Activated CD4-positive, alpha-beta T cell treated with anti-CD3 and anti-CD28 coated beads, Interleukin-2, amount 50 U/mL, for 1 hour (primary cell): ENCODE measurements around the gene P2RY8.
"Not testable (repeated sequence)": the region's sequence is repeated elsewhere in the genome, so short reads cannot be mapped to it uniquely, and the experiment has no call there.

Source experiments
- DNase-seq: peaks from one replicate; pipeline ENCODE4 v3.0.0-alpha.2; 2020

P2RY8 gene

DNA sequence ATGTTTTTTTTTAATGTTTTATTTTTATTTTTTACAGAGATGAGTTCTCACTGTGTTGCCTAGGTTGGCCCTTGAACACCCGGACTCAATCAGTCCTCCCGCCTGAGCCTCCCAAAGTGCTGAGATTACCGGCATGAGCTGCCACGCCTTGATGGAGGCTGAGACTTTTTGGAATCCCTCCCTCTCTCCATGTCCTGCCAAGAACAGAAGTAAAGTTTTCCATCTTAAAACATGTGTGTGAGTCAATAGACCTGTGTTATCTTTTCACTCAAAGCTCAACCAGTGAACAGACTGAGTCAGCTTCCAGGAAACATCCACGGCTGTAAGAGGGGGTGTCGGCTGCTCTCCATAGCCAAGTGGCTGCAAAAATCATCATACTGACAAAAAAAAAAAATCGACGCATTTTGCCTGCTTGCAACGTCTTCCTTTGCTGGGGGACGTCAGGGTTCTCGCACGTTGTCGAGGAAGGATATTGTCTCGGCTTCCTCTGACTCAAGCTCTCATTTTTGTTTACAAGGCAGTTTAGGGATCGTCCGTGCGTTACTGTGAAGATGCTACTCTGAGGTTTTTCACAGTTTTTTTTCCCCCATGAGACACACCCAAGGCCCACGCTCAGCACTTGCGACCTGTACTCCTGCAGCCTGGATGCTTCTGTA, 74.3 kb downstream of the P2RY8 start:
- peak; percentile 68 for DNase-seq

DNA sequence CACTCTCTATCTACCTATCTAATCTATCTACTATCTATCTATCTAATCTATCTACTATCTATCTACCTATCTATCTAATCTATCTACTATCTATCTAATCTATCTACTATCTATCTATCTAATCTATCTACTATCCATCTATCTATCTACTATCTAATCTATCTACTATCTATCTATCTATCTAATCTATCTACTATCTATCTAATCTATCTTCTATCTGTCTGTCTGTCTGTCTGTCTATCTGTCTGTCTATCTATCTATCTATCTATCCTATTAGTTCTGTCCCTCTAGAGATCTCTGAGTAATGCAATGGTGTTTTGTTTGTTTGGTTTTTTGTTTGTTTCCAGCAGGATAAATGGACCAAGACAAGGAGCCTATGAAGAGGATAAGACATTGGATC, 74.9 kb downstream of the P2RY8 start:
- no peak for DNase-seq

- DNase-seq: no peak
These were observed 81.1 kb downstream of the P2RY8 start for GRCh38 chrX:1455948-1456280.

- peak; percentile 94 for DNase-seq
These were observed 82.8 kb downstream of the P2RY8 start for GRCh38 chrX:1453951-1454785.

GRCh38 chrX:1453395-1453783, 83.6 kb downstream of the P2RY8 start:
- peak; percentile 67 for DNase-seq

- peak; percentile 100 for DNase-seq
These were observed 84.2 kb downstream of the P2RY8 start, which contains the start of gene ASMTL for GRCh38 chrX:1452516-1453394. Gene ASMTL, minus strand, starts transcription at chrX:1452909. Its CDS starts 69 bp downstream, at chrX:1452840.

GRCh38 chrX:1451661-1452515, 85.1 kb downstream of the P2RY8 start:
- no peak for DNase-seq

GRCh38 chrX:1451251-1451660, 85.7 kb downstream of the P2RY8 start:
- no peak for DNase-seq

- DNase-seq: no peak
These were observed 86.4 kb downstream of the P2RY8 start for GRCh38 chrX:1450361-1451161.

- DNase-seq: no peak
These were observed 87.2 kb downstream of the P2RY8 start for GRCh38 chrX:1449823-1450149.

GRCh38 chrX:1449036-1449822, 87.8 kb downstream of the P2RY8 start:
- DNase-seq: no peak

- not testable (repeated sequence) for DNase-seq
These were observed 88.4 kb downstream of the P2RY8 start for GRCh38 chrX:1448573-1449001.

GRCh38 chrX:1447969-1448572, 88.9 kb downstream of the P2RY8 start:
- not testable (repeated sequence) for DNase-seq

GRCh38 chrX:1446984-1447968, 89.7 kb downstream of the P2RY8 start:
- DNase-seq: not testable (repeated sequence)

DNA sequence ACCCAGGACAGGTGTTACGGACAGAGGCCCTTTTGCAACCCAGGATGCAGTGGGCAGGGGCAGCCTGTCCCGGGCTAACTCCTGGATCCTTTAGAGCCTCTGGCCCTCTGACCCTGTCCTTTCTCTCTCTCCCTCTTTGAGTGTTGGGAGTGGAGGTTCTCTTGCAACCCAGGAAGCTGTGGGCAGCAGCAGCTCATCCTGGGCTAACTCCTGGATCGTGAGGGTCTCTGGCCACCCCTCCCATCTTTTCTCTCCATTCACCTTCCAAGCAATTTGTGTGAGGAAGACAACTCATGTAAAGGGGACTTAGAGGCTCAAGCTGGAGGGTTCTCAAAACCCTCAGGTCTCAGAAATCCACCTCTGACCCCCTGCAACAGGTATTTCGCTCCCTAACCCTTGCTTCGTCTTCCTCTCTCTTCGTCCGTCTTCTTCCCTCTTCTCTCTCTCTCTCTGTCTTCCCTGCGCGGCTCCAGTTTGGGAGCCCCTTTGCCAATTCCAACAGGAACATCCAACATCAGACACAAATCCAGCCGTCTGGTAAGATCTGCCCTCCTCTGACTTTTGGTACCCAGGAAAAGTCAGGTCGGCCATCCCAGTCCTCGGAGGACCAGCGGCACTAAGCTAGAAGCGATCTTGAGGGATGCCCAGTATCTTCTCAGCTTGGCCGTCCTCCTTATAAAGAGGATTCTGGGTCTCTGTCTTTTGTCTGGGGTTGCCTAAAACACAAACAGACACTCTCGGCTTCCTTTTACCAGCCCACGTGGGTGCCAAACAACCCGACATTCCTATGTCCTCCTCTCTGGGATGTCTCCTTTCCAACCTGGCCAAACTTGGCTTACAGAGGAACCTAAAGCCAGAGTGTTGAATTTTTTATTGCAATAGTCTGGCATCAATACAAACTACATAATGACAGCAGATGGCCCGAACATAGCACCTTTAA, 92.2 kb downstream of the P2RY8 start:
- DNase-seq: no peak

DNA sequence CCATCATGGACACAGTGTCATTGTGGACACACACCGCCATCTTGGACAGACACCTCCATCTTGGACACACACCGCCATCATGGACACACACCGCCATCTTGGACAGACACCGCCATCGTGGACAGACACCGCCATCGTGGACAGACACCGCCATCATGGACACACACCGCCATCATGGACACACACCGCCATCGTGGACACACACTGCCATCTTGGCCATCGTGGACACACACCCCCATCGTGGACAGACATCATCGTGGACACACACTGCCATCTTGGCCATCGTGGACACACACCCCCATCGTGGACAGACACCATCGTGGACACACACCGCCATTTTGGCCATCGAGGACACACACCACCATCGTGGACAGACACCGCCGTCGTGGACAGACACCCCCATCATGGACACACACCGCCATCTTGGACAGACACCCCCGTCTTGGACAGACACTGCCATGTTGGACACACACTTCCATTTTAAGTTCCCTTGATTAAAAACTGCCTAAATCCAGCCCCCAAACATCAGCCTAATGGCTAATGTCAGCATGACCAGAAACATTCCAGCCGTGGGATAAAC, 93.4 kb downstream of the P2RY8 start:
- DNase-seq: no peak

GRCh38 chrX:1442724-1443367, 94.1 kb downstream of the P2RY8 start:
- DNase-seq: no peak
